ENCODE data around the gene CES3.

- TF ChIP-seq YY1 (IDR thresholded peaks at IDR 0.05; ENCODE audit: insufficient read depth, insufficient read length) (no peak), ZNF274 (IDR thresholded peaks at IDR 0.05; ENCODE audit: low read depth, low read length) (no peak)
These were observed 21.7 kb upstream of the CES3 start for GRCh38 chr16:66939366-66939765.
